Breast epithelium (tissue), 3 donors: ENCODE measurements around the gene CCDC148.

ENCODE experiments used
- POLR2A ChIP-seq: fragments of 450-650 bp; IDR thresholded peaks from one replicate; pipeline ENCODE4 v1.6.1; 2016; ENCODE audit warnings: antibody characterized with exemption, mild to moderate bottlenecking, moderate library complexity
- TF ChIP-seq, protein P1 (sequence below), 3 donors: fragments of 450-650 bp; IDR thresholded peaks; one replicate each; pipeline ENCODE4 v1.5.1; 2016 to 2017; ENCODE audit warnings: antibody characterized with exemption in 3 of 3, mild to moderate bottlenecking in 3 of 3, moderate library complexity in 3 of 3

DNA sequence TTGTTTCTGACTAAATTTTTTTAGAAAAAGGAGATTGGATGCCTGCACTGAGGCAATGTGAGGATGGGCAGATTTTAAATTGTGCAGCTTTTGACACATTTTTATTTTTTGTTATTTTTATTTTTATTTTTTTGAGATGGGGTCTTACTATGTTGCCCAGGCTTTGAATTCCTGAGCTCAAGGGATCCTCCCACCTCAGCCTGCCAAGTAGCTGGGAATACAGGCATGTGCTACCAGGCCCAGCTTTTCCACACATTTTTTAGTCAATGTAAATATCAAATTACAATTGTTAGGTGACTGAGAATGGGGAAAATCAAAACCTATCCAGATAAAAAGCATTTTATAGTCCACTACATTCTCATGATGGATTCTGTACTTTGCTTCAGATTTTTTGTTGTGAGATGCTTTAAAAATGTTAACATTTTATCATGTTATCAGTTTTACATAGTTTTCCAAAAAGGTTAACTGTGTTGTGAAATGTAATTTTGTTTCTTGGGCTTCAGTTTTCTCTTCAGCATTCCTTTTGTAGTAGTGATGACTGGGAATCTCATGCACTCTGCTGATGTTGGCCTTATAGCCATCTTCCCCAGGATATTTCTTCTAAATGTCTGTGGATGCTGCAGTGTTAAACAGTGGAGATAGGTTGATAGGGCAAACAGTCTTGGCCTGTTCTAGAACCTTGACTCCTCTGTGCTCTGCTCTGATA is 41.6 kb upstream of the CCDC148 start:
- TF ChIP-seq, protein P1, sequence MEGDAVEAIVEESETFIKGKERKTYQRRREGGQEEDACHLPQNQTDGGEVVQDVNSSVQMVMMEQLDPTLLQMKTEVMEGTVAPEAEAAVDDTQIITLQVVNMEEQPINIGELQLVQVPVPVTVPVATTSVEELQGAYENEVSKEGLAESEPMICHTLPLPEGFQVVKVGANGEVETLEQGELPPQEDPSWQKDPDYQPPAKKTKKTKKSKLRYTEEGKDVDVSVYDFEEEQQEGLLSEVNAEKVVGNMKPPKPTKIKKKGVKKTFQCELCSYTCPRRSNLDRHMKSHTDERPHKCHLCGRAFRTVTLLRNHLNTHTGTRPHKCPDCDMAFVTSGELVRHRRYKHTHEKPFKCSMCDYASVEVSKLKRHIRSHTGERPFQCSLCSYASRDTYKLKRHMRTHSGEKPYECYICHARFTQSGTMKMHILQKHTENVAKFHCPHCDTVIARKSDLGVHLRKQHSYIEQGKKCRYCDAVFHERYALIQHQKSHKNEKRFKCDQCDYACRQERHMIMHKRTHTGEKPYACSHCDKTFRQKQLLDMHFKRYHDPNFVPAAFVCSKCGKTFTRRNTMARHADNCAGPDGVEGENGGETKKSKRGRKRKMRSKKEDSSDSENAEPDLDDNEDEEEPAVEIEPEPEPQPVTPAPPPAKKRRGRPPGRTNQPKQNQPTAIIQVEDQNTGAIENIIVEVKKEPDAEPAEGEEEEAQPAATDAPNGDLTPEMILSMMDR (IDR thresholded peaks at IDR 0.05): no peak
- TF ChIP-seq POLR2A: no peak
